Gastroesophageal sphincter (tissue), 3 donors: Measurements from ENCODE around the gene MATN1.

Experiments used
- CTCF ChIP-seq, 4 experiments: fragments of 200-600 bp in 2 of 4; fragments of 450-650 bp in 2 of 4; sonication (generic) in 1 of 4; IDR thresholded peaks; one replicate each; pipeline ENCODE4 v1.5.1; 2017 to 2019; ENCODE audit warnings: antibody characterized with exemption in 4 of 4, mild to moderate bottlenecking in 2 of 4, moderate library complexity in 2 of 4
- POLR2A ChIP-seq, 2 donors: fragments of 450-650 bp; IDR thresholded peaks; one replicate each; pipeline ENCODE4 v1.6.1; 2017; ENCODE audit warnings: antibody characterized with exemption in 2 of 2, mild to moderate bottlenecking in 2 of 2, moderate library complexity in 1 of 2

GRCh38 chr1:30754684-30755171 is 31.3 kb upstream of the MATN1 start:
- no peak for TF ChIP-seq CTCF (IDR thresholded peaks at IDR 0.05)
- TF ChIP-seq POLR2A (IDR thresholded peaks at IDR 0.05) = no peak
